Measurements from ENCODE around the gene SLC15A3.
"Not testable (repeated sequence)": the region's sequence is repeated elsewhere in the genome, so short reads cannot be mapped to it uniquely, and the experiment has no call there.

SLC15A3 gene

GRCh38 chr11:60910281-60910687, 41.7 kb downstream of the SLC15A3 start:
- TF ChIP-seq Cebpa-rat (IDR thresholded peaks at IDR 0.05) = peak in 9 of 11 experiments; percentile 34 to 69 (median 56); a peak in 12 of 22 replicates
- Histone ChIP-seq H3K9me3 (replicated peaks in 1 of 11) (peaks cover 8 to 15% (median 13%) of the 10 kb centered on the region in 11 experiments; a peak in 20 of 22 replicates), H3K27ac (peak overlapping the region; percentile 54 to 94 (median 84)), H3K9ac (peak overlapping the region; percentile 12 to 70 (median 57); a peak in 17 of 22 replicates), H3K36me3 (no peaks in the 10 kb centered on the region), H3K27me3 (no peaks in the 10 kb centered on the region), H4K20me1 (peaks cover 0 to 17% (median 7%) of the 10 kb centered on the region in 11 experiments; a peak in 12 of 22 replicates), H3K4me1 (peaks cover 52 to 77% (median 60%) of the 10 kb centered on the region in 10 experiments), H3K4me3 (peak overlapping the region in 2 of 10 experiments; percentile 7 to 46; a peak in 3 of 20 replicates), H3K4me2 (peak overlapping the region; percentile 87 to 98 (median 97))

- Histone ChIP-seq H3K4me1 (peaks cover 55 to 78% (median 60%) of the 10 kb centered on the region in 10 experiments), H3K9ac (peak overlapping the region; percentile 12 to 70 (median 56); a peak in 17 of 22 replicates), H4K20me1 (peaks cover 0 to 17% (median 12%) of the 10 kb centered on the region in 11 experiments; a peak in 18 of 22 replicates), H3K4me3 (peak overlapping the region in 2 of 10 experiments; percentile 7 to 46; a peak in 3 of 20 replicates), H3K4me2 (peak overlapping the region; percentile 87 to 98 (median 97)), H3K9me3 (replicated peaks in 1 of 11) (peaks cover 8 to 15% (median 13%) of the 10 kb centered on the region in 11 experiments; a peak in 20 of 22 replicates), H3K27ac (peak overlapping the region; percentile 54 to 94 (median 84); a peak in 21 of 22 replicates)
- not testable (repeated sequence) for H3K36me3 ChIP-seq, H3K27me3 ChIP-seq
Measured at GRCh38 chr11:60909680-60910280, 42.2 kb downstream of the SLC15A3 start.

GRCh38 chr11:60908803-60909202, 43.2 kb downstream of the SLC15A3 start:
- Histone ChIP-seq H3K27ac (peak overlapping the region in 7 of 11 experiments; percentile 80 to 94 (median 84); a peak in 12 of 22 replicates), H3K36me3 (peaks cover 0 to 13% (median 8%) of the 10 kb centered on the region in 11 experiments; a peak in 17 of 22 replicates), H3K4me2 (peak overlapping the region in 4 of 11 experiments; percentile 87 to 97 (median 95); a peak in 6 of 22 replicates), H3K4me1 (peaks cover 64 to 88% (median 68%) of the 10 kb centered on the region in 10 experiments), H3K9me3 (replicated peaks in 1 of 11) (peaks cover 8 to 15% (median 13%) of the 10 kb centered on the region in 11 experiments; a peak in 20 of 22 replicates), H4K20me1 (peaks cover 7 to 24% (median 22%) of the 10 kb centered on the region in 11 experiments; a peak in 18 of 22 replicates), H3K4me3 (no peak overlapping the region), H3K27me3 (no peaks in the 10 kb centered on the region), H3K9ac (no peak overlapping the region)
- no peak for TF ChIP-seq Cebpa-rat (IDR thresholded peaks at IDR 0.05)

- Histone ChIP-seq H3K4me3 (peak within 1 kb of the TSS; percentile 85 to 98 (median 92)), H3K9ac (peak within 1 kb of the TSS; percentile 92 to 98 (median 96)), H4K20me1 (peaks cover 19 to 48% (median 46%) of the 10 kb centered on the region in 11 experiments; a peak in 21 of 22 replicates), H3K4me2 (peak within 1 kb of the TSS; percentile 88 to 99 (median 94)), H3K4me1 (peaks cover 42 to 67% (median 50%) of the 10 kb centered on the region in 10 experiments), H3K9me3 (replicated peaks in 1 of 11) (peaks cover 8 to 15% (median 13%) of the 10 kb centered on the region in 11 experiments; a peak in 20 of 22 replicates), H3K27ac (peak within 1 kb of the TSS; percentile 79 to 98 (median 95)), H3K36me3 (peaks cover 24 to 38% (median 32%) of the 10 kb centered on the region in 11 experiments), H3K27me3 (no peaks in the 10 kb centered on the region)
- no peak for TF ChIP-seq Cebpa-rat (IDR thresholded peaks at IDR 0.05)
Measured at GRCh38 chr11:60906132-60906972, 45.6 kb downstream of the SLC15A3 start, which contains the start of gene PRPF19. Gene PRPF19 (minus strand): TSS chr11:60906585. CDS start chr11:60906382, 203 bp downstream.

GRCh38 chr11:60905551-60906113, 46.3 kb downstream of the SLC15A3 start:
- peak overlapping the region; percentile 85 to 98 (median 92) for H3K4me3 ChIP-seq
- H3K27ac ChIP-seq = peak overlapping the region; percentile 76 to 98 (median 95)
- H3K9ac ChIP-seq = peak overlapping the region; percentile 92 to 98 (median 96)
- H4K20me1 ChIP-seq = peaks cover 19 to 56% (median 53%) of the 10 kb centered on the region in 11 experiments; a peak in 21 of 22 replicates
- peaks cover 35 to 59% (median 42%) of the 10 kb centered on the region in 10 experiments for H3K4me1 ChIP-seq
- peaks cover 8 to 15% (median 13%) of the 10 kb centered on the region in 11 experiments; a peak in 20 of 22 replicates for H3K9me3 ChIP-seq (replicated peaks in 1 of 11)
- H3K4me2 ChIP-seq = peak overlapping the region; percentile 88 to 99 (median 94)
- peaks cover 31 to 45% (median 39%) of the 10 kb centered on the region in 11 experiments for H3K36me3 ChIP-seq
- no peak for TF ChIP-seq Cebpa-rat (IDR thresholded peaks at IDR 0.05)
- no peaks in the 10 kb centered on the region for H3K27me3 ChIP-seq

- peak overlapping the region; percentile 88 to 99 (median 94) for H3K4me2 ChIP-seq
- H3K27ac ChIP-seq = peak overlapping the region in 10 of 11 experiments; percentile 84 to 98 (median 95); a peak in 19 of 22 replicates
Measured at GRCh38 chr11:60905047-60905446, 46.9 kb downstream of the SLC15A3 start.

DNA sequence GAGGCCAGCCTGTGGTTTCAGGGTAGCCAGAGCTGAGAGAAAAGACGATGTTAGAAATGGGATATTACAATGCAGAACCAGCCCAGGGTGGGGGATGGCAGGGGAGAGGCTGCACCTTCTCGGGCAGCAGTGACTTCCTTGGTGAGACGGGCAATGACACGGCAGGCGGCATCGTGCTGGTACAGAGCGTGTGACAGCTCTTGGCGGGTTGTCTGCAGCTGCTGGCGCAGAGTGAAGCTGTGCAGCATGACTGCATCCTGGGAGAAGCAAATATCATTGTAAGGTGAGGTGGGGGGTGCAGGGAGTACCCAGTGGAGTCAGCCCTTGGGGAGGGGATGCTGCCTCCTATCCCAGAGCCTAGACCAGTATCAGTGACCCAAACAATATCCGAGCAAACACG, 49.4 kb downstream of the SLC15A3 start:
- Histone ChIP-seq H3K4me3 (no peak overlapping the region), H3K9me3 (replicated peaks in 1 of 11) (no peaks in the 10 kb centered on the region), H3K4me1 (peaks cover 22 to 31% (median 28%) of the 10 kb centered on the region in 10 experiments), H3K27me3 (no peaks in the 10 kb centered on the region), H3K4me2 (no peak overlapping the region), H3K36me3 (peaks cover 60 to 75% (median 69%) of the 10 kb centered on the region in 11 experiments), H3K27ac (no peak overlapping the region), H3K9ac (peak overlapping the region in 3 of 11 experiments; percentile 7 to 23 (median 21); a peak in 2 of 22 replicates), H4K20me1 (peaks cover 19 to 85% (median 81%) of the 10 kb centered on the region in 11 experiments; a peak in 21 of 22 replicates)
- TF ChIP-seq Cebpa-rat (IDR thresholded peaks at IDR 0.05) = no peak

More at GRCh38 chr11:60905047-60905446, 46.9 kb downstream of the SLC15A3 start:
- Histone ChIP-seq H3K9me3 (replicated peaks in 1 of 11) (peaks cover 8 to 15% (median 11%) of the 10 kb centered on the region in 11 experiments; a peak in 20 of 22 replicates), H3K4me1 (peaks cover 29 to 54% (median 37%) of the 10 kb centered on the region in 10 experiments), H3K4me3 (peak overlapping the region; percentile 85 to 98 (median 92)), H3K9ac (peak overlapping the region; percentile 92 to 98 (median 96)), H3K36me3 (peaks cover 37 to 51% (median 45%) of the 10 kb centered on the region in 11 experiments), H3K27me3 (no peaks in the 10 kb centered on the region), H4K20me1 (peaks cover 19 to 61% (median 59%) of the 10 kb centered on the region in 11 experiments; a peak in 21 of 22 replicates)
- no peak for TF ChIP-seq Cebpa-rat (IDR thresholded peaks at IDR 0.05)

Data from BLaER1 treated with 17β-estradiol and CSF1 and Interleukin-3, amounts not matched to agents 10 nM and 100 nM (cell line).